Thyroid gland (tissue), 4 donors: ENCODE results near the gene SORCS2.

Experiments
- POLR2A ChIP-seq, 2 donors: fragments of 450-650 bp; IDR thresholded peaks; one replicate each; pipeline ENCODE4 v1.6.1; 2017; ENCODE audit warnings: antibody characterized with exemption in 2 of 2, mild to moderate bottlenecking in 2 of 2, moderate library complexity in 1 of 2
- TF ChIP-seq, protein P1 (sequence below), 6 experiments: fragments of 200-600 bp in 3 of 6; fragments of 450-650 bp in 3 of 6; sonication (generic) in 3 of 6; IDR thresholded peaks; one replicate each; pipeline ENCODE4 v1.5.1; 2016 to 2019; ENCODE audit warnings: antibody characterized with exemption in 6 of 6, mild to moderate bottlenecking in 2 of 6, inconsistent platforms in 1 of 6, moderate library complexity in 1 of 6

GRCh38 chr4:7746351-7747061, 554.2 kb downstream of the SORCS2 start:
- TF ChIP-seq, protein P1, sequence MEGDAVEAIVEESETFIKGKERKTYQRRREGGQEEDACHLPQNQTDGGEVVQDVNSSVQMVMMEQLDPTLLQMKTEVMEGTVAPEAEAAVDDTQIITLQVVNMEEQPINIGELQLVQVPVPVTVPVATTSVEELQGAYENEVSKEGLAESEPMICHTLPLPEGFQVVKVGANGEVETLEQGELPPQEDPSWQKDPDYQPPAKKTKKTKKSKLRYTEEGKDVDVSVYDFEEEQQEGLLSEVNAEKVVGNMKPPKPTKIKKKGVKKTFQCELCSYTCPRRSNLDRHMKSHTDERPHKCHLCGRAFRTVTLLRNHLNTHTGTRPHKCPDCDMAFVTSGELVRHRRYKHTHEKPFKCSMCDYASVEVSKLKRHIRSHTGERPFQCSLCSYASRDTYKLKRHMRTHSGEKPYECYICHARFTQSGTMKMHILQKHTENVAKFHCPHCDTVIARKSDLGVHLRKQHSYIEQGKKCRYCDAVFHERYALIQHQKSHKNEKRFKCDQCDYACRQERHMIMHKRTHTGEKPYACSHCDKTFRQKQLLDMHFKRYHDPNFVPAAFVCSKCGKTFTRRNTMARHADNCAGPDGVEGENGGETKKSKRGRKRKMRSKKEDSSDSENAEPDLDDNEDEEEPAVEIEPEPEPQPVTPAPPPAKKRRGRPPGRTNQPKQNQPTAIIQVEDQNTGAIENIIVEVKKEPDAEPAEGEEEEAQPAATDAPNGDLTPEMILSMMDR (IDR thresholded peaks at IDR 0.05), result no peak
- no peak for TF ChIP-seq POLR2A (IDR thresholded peaks at IDR 0.05)
